NCI-H187 treated with DMSO at 0.1 percent for 48 hours (cell line): ENCODE results near the gene SOAT1.
"Not testable (repeated sequence)": the region's sequence is repeated elsewhere in the genome, so short reads cannot be mapped to it uniquely, and the experiment has no call there.

Experiments
- DNase-seq: peaks from one replicate; lab custom pipeline; 2025; lab: John Stamatoyannopoulos, UW

Gene SOAT1

DNA sequence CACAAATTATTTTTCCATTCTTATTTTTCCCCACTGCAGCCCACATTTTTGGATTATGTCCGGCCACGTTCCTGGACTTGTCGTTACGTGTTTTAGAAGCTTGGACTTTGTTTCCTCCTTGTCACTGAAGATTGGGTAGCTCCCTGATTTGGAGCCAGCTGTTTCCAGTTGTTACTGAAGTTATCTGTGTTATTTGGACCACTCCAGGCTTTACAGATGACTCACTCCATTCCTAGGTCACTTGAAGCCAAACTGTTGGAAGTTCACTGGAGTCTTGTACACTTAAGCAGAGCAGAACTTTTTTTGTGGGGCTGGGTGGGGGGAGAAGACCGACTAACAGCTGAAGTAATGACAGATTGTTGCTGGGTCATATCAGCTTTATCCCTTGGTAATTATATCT is 59.9 kb downstream of the SOAT1 start:
- no peak for DNase-seq

DNA sequence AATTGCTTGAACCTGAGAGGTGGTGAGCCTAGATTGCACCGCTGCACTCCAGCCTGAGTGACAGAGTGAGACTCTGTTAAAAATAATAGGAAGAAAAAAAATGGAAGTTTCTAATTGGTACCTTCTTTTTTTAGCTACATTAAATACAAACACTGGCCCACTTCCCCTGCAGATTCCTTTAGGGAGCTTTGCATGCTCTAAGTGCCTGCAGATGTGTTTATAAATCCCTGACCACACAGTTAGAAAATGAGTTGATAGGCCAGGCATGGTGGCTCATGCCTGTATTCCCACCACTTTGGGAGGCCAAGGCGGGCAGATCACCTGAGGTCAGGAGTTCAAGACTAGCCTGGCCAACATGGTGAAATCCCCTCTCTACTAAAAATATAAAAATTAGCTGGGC is 68.0 kb downstream of the SOAT1 start:
- DNase-seq, result not testable (repeated sequence)

DNA sequence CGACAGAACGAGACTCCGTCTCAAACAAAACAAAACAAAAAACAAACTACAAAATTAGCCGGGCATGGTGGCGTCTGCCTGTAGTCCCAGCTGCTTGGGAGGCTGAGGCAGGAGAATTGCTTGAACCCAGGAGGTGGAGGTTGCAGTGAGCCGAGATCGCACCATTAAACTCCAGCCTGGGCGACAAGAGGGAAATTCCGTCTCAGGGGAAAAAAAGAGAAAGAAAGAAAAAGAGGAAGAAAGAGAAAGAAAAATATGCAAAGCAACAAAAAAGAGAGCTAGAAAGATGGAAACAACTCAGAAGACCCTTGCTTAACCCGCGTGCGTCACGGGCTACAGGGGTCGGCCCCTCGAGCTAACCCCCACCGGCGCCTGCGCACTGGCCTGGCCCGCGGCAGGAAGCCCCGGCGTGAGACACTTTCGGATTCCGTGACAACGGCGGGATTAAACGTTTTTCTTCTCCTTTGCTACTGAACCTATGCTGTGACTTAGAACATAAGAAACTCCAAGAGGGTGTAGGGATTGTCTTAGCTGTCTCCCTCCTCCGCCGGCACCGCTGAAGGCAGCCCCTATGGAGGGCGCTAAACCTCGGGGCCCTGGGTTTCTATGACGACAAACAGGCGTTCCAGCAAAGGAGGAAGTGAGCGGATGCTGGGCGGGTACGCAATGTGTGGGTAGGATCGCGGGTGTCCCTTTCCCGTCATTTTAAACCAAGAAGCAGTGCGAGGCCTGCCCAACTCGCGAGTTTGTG is 71.9 kb downstream of the SOAT1 start, which contains the start of gene AXDND1:
Gene AXDND1 (plus strand): TSS at position 630 of the 751 bp plus-strand sequence. CDS start 539 bp downstream, outside the sequence.
- DNase-seq, result peak; percentile 36

DNA sequence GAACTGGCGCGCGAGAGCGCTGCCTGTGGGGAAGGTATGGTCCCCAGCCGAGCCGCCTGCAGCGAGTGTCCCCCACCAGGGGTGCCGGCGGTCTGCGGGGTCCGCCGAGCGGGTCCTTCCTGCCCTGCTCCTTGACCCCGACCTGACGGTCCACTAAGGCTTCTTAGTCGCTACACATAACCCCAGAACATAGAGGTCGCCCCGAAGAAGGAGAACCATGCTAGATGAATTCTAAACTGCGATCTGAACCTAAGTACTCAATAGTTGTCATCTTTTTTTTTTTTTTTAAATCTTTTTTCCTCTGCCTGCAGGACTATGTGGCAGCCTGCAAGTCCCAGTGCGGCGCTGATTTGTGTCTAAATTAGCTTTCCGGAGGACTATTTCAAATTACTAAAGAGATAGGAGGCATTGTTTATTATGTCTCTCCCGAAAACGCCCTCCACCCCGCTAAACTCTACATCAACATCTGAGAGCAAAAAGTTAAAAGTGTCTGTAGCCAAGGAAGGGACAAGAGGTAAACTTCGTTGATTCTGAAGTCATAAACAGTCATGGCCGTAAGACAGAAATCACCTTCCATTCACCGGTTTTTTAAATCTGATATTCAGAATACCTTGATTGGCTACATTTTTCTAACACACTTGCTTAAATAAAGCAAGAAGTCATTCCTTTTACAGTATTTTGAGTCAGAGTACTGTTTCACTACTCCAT is 72.7 kb downstream of the SOAT1 start:
- DNase-seq, result no peak

DNA sequence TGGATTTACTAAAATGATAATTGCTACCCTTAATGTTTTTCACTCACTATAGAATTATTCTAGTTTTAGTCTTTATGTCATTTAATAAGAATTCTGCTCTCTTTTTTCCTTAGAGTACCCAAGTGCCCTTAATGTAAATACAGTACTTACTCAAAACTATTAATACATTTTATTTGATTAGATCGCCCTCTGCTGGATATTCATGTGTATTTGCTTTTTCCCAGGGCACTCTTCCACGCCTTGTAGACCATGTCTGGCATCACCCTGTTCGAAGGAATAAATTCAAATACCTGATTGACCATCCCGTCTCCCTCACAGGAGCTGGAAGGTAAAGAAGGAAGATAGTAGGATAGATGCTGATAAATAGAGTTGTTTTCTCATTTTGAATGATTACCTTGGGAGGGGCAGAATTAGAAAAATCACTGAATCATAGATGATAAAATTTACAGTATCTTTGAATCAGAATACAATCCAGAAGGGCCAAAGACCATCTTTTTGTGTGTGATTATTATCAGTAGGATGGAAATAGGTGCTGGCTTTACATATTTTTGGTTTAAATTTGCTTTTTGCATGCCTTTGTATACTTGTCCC is 76.2 kb downstream of the SOAT1 start:
- DNase-seq, result peak; percentile 85

DNA sequence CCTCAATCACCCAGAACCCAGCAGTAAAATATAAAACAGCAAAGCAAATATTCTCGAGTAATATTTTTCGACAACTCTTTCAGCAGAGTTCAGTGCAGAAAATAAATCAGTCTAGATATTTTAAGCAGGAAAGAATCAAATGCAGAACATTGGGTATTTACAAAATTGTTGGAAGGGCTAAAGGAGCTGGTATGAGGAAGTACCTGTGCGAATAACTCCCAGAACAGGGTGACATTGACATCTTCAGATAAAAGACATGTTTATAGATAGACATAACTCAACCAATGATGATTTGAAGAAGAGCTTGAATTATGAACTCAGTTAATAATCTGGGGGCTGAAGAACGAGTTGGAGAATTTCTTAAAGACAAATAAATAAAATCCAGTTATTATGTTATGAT is 78.6 kb downstream of the SOAT1 start:
- no peak for DNase-seq

DNA sequence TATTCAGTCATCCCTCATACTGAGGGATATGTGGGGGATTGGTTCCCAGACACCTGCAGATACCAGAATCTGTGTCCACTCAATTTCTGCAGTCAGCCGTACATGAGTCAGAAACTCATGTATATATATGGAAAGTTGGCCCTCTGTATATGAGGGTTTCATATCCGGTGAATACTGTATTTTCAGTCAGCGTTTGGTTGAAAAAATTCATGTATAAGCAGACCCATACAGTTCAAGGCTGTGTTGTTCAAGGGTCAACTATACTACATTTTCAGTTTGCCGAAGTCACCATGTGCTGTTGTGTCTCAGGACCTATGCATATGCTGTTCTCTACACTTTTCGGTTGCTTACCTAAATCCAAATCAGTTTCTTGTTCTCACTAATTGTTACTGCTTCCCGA is 82.6 kb downstream of the SOAT1 start:
- DNase-seq, result no peak

DNA sequence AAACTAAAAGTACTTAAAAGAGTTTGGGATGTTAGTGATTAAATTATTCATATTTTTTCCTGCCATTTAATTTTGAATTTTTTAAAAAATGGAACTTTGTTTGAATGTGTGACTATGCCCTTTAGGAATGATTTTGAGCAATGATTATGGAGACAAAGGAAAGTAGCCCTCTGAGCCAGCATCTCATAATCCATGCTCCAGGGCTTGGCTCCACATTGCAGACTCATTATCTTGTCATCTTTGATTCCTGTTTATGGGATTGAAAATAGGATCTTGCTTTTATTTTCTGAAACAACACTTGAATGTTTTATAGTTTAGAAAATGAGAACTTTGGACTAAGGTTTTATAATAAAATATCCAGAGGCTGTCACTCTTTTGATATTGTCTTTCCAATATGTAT is 86.7 kb downstream of the SOAT1 start:
- no peak for DNase-seq

DNA sequence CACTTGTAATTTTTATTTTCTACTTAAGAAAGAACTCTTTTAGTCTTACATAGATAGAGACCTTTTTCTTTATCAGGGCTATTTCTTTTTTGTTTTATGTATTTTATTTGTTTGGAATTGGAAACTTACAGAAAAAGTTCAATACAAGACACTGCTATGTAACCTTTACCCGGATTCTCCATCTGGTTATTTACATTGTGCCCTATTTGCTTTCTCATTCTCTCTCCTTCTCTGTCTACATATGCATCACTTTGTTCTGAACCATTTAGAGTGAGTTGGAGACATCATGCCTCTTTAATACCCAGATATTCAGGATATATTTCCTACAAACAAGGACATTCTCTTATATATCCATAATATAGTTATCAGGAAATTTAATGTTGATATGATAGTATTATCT is 90.4 kb downstream of the SOAT1 start:
- no peak for DNase-seq

DNA sequence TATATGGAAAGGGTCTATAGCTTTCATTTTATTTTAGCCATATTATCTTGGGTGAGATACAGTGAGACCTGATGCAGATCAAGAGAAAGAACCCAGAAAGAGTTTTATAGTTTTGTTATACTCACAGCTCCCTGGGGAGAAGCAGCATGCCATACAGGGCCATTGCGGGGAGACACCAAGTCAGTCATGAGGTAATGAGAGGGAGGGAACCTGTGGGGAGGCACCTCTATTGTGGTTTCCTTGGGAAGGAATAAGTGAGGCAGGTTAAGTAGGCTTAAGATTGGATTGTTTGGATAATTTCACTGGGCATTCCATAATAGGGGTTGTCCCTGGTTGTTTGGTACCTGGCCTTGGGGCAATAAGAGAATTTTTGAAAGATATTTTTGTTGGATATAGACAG is 91.9 kb downstream of the SOAT1 start:
- no peak for DNase-seq

DNA sequence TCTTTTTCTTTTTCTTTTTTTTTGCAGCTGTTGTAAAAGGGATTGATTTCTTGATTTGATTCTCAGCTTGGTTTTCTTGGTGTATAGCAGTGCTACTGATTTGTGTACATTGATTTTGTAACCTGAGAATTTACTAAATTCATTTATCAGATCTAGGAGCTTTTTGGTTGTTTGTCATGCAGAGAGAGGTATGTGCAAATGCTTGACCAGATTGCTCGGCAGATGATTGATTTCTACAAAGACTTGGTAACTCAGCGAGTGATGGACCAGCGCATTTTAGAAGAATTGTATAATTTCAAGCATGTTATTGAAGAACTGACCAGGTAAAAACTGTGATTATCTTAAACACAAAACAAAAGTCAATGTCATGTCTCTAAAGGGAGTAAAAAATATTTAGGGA is 100.1 kb downstream of the SOAT1 start:
- no peak for DNase-seq

DNA sequence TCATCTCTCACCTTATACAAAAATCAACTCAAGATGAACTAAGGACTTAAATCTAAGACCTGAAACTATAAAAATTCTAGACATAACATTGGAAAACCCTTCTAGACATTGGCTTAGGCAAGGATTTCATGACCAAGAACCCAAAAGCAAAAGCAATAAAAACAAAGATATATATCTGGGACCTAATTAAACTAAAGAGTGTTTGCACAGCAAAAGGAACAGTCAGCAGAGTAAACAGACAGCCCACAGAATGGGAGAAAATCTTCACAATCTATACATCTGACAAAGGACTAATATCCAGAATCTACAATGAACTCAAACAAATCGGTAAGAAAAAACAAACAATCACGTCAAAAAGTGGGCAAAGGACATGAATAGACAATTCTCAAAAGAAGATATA is 105.8 kb downstream of the SOAT1 start:
- DNase-seq, result not testable (repeated sequence)
